Left ventricle myocardium inferior (tissue), 1 donor: ENCODE data around the gene GNL1. TPM values are rescaled to one million over a fixed set of nuclear protein-coding genes. Genes with fewer than 3 reads are reported as not detected.

Source experiments
- DNase-seq: peaks from one replicate; pipeline ENCODE4 v3.0.0-alpha.2; 2020
- H3K27ac ChIP-seq: fragments of 200-600 bp; replicated peaks from 2 replicates; pipeline ENCODE4 v1.8.0; 2021
- H3K27me3 ChIP-seq: fragments of 200-600 bp; 2 replicates; pipeline ENCODE4 v1.8.0; 2021; ENCODE audit warnings: low read depth
- H3K36me3 ChIP-seq: fragments of 200-600 bp; 2 replicates; pipeline ENCODE4 v1.8.0; 2021
- H3K4me1 ChIP-seq: fragments of 200-600 bp; 2 replicates; pipeline ENCODE4 v1.8.0; 2021
- H3K4me3 ChIP-seq: fragments of 200-600 bp; 2 replicates; pipeline ENCODE4 v1.8.0; 2021; ENCODE audit warnings: mild to moderate bottlenecking, moderate library complexity
- H3K9me3 ChIP-seq: fragments of 200-600 bp; replicated peaks from 2 replicates; pipeline ENCODE4 v1.8.0; 2021
- intact Hi-C: fragments of 100-400 bp; cut with micrococcal nuclease; formaldehyde crosslinking; loops from one replicate; pipeline ENCODE4 v1.11.0; 2022
- total RNA-seq: library from RNA; stranded (reverse); fragmentation: NEBNext Ultra II Directional; extraction: Animal tissue kit (Norgen Biotek cat#: 25700); gene quantifications from one replicate; pipeline ENCODE4 v1.2.1, GENCODE V29; 2021
- TF ChIP-seq, protein P1 (sequence below): fragments of 200-600 bp; IDR thresholded peaks from 2 replicates; pipeline ENCODE4 v1.8.0; 2021; ENCODE audit warnings: antibody characterized with exemption, mild to moderate bottlenecking, borderline replicate concordance
- donor health status: DM: no; HTN: yes; CAD: no; lungs with severe emphysema.

The GNL1 gene
- total RNA-seq, 1 donor from 2014 or later = 18.3 TPM

DNA sequence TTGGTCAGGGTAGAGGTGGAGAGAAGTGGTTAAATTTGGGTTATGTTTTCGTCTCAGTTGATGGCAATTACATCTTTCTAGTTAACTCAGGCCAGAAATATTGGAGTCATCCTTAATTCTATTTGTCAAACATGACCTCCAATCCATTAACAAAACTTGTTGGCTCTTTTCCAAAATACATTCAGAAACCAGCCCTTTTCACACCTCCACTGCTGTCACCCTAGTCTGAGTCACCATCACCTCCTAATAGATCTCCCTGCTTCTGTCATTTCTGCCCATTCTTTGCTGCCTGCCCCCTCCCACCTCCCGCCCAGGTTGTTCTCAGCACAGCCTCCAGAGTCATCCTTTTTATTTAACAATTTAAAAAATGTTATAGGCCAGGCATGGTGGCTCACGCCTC is 12.0 kb upstream of the GNL1 start:
- Histone ChIP-seq H3K36me3 (peaks cover 3% of the 10 kb centered on the region), H3K27ac (no peak overlapping the region), H3K4me1 (peaks cover 33% of the 10 kb centered on the region), H3K9me3 (no peaks in the 10 kb centered on the region), H3K27me3 (no peaks in the 10 kb centered on the region), H3K4me3 (no peak overlapping the region)
- DNase-seq = no peak
- intact Hi-C loops = no loop called here
- TF ChIP-seq, protein P1, sequence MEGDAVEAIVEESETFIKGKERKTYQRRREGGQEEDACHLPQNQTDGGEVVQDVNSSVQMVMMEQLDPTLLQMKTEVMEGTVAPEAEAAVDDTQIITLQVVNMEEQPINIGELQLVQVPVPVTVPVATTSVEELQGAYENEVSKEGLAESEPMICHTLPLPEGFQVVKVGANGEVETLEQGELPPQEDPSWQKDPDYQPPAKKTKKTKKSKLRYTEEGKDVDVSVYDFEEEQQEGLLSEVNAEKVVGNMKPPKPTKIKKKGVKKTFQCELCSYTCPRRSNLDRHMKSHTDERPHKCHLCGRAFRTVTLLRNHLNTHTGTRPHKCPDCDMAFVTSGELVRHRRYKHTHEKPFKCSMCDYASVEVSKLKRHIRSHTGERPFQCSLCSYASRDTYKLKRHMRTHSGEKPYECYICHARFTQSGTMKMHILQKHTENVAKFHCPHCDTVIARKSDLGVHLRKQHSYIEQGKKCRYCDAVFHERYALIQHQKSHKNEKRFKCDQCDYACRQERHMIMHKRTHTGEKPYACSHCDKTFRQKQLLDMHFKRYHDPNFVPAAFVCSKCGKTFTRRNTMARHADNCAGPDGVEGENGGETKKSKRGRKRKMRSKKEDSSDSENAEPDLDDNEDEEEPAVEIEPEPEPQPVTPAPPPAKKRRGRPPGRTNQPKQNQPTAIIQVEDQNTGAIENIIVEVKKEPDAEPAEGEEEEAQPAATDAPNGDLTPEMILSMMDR = no peak

DNA sequence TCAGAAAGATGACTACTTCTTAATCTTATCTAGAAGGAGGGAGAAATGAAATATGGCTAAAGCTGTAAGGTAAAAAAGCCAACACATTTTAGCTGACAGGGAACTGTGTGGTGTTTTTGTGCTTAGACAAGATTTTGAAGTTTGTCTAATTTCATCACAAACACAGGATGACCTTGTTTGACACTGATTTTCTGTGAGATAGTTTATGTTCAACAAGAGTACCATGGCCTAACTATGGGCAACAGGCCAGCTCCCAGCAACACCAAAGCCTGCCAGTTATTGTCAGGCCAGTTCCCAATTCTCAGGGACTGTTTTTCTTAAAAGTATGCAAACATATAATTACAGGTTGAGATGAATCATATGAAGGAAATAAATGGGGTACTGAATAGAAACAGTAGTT is 9.5 kb upstream of the GNL1 start:
- no peak overlapping the region for H3K4me3 ChIP-seq
- intact Hi-C loops = no loop called here
- TF ChIP-seq, protein P1 = no peak

DNA sequence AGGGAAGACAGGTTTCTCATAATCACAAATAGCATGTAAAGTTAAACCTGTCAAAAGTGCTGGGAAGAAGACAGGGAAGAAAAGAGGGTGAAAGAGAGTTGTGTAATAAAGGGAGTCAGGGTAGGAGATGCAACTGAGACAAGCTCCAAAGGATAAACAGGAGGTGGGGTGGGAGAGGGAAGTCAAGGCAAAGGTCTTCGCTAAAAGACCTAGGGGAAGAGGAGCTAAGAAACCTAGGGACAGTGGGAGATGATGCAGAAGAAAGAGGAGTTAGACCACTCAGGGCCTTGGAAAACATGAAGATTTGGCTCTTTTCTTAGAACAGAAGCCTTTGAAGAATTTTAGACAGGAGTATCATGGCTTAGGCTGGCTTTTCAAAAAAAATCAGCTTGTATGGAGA is 7.8 kb upstream of the GNL1 start:
- Histone ChIP-seq H3K4me1 (peaks cover 3% of the 10 kb centered on the region), H3K36me3 (peaks cover 19% of the 10 kb centered on the region), H3K9me3 (no peaks in the 10 kb centered on the region), H3K27ac (no peak overlapping the region), H3K27me3 (no peaks in the 10 kb centered on the region), H3K4me3 (no peak overlapping the region)
- intact Hi-C loops = no loop called here
- TF ChIP-seq, protein P1 = no peak
- no peak for DNase-seq

More for the DNA sequence above, 9.5 kb upstream of the GNL1 start:
- Histone ChIP-seq H3K27ac (no peak overlapping the region), H3K4me1 (peaks cover 14% of the 10 kb centered on the region), H3K27me3 (no peaks in the 10 kb centered on the region), H3K36me3 (peaks cover 19% of the 10 kb centered on the region), H3K9me3 (no peaks in the 10 kb centered on the region)
- DNase-seq = no peak

DNA sequence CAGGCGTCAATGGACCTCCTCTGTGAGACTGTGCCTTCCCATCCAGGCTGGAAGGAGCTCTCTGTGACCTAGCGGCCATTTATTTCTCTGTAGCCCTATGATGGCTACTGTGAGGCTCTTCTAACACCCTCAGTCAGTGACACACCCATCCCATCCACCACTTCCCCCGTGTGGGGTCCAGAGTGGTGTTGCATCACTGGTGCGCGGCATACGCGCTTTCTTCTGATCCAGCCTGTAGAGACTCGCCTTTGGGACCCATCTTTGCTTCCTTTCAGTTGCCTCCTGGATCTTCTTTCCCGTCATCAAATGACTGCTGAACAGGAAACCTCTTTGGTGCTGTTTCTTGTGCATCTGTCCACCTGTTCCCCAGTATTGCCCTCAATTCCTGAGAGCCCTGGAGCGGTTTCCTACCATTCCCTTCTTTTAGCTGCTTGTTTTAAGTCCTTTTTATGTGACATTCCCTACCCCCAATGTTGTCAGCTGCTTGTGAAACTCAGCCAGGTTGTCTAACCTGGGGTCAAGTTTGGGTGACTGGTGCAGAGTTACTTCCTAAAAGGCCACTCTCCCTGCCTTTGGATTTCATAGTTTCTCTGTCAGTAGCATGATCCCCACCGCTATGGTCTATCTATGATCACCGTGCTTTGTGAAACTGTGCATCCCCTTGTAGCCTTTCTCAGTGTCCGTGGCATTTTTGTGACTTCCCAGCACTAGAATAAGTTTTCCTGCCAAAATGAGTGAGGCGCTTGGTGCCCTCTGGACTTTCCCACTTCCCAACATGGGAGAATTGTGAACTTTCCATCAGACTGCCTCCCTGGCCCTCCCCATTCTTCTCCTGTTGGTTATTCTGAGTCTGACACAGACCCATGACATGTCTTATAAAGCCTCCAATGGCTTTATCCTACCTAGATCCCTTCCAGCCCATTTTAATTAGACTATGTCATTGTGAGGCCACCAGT is 6.5 kb upstream of the GNL1 start:
- no peak overlapping the region for H3K27ac ChIP-seq
- DNase-seq = no peak
- no peak overlapping the region for H3K4me3 ChIP-seq
- peaks cover 19% of the 10 kb centered on the region for H3K36me3 ChIP-seq
- peaks cover 15% of the 10 kb centered on the region for H3K4me1 ChIP-seq
- H3K9me3 ChIP-seq = no peaks in the 10 kb centered on the region
- intact Hi-C loops = no loop called here
- TF ChIP-seq, protein P1 = no peak
- H3K27me3 ChIP-seq = no peaks in the 10 kb centered on the region

DNA sequence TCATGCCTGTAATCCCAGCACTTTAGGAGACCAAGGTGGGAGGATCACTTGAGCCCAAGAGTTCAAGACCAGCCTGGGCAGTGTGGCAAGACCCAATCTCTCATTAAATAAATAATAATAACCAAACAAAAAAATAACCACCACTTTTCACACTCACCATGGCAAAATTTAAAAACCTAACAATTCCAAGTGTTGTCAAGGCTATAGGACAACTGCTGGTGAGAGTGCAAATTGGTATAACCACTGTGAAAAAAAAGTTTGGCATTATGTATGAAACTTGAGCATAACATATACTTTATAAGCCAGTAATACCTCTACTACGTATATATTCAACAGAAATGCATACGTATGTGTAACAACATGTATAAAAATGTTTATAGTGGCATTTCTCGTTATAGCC is 4.6 kb upstream of the GNL1 start:
- Histone ChIP-seq H3K4me1 (peaks cover 33% of the 10 kb centered on the region), H3K27ac (no peak overlapping the region), H3K27me3 (no peaks in the 10 kb centered on the region), H3K4me3 (no peak overlapping the region), H3K36me3 (peaks cover 19% of the 10 kb centered on the region), H3K9me3 (no peaks in the 10 kb centered on the region)
- DNase-seq = no peak
- TF ChIP-seq, protein P1 = no peak
- intact Hi-C loops = no loop called here
